HG02943 (cell line): ENCODE data around the gene PPIF.

Experiments
- ATAC-seq: cut with Tn5 transposase; IDR thresholded peaks from one replicate; pipeline ENCODE4 v1.9.1; 2021; ENCODE audit warnings: mild to moderate bottlenecking, low read depth, moderate library complexity; ENCODE audit not compliant: unreplicated experiment

Gene PPIF

GRCh38 chr10:79397575-79398303, 50.5 kb downstream of the PPIF start:
- no peak for ATAC-seq

GRCh38 chr10:79398642-79399041, 51.4 kb downstream of the PPIF start:
- ATAC-seq = no peak

GRCh38 chr10:79399223-79399831, 52.1 kb downstream of the PPIF start:
- no peak for ATAC-seq

GRCh38 chr10:79400146-79401004, 53.1 kb downstream of the PPIF start:
- no peak for ATAC-seq

GRCh38 chr10:79401015-79401921, 54.0 kb downstream of the PPIF start:
- no peak for ATAC-seq

GRCh38 chr10:79402625-79402946, 55.3 kb downstream of the PPIF start:
- no peak for ATAC-seq

GRCh38 chr10:79402951-79403350, 55.7 kb downstream of the PPIF start:
- ATAC-seq = no peak

- ATAC-seq = no peak
Measured at GRCh38 chr10:79403441-79404230, 56.4 kb downstream of the PPIF start.

GRCh38 chr10:79404231-79404609, 57.0 kb downstream of the PPIF start:
- ATAC-seq = no peak

GRCh38 chr10:79404690-79405131, 57.4 kb downstream of the PPIF start:
- no peak for ATAC-seq
